RWPE2 (cell line): Measurements from ENCODE around the gene USP32.

Experiments
- ATAC-seq: fragments of 200-7000 bp; cut with Tn5 transposase; 3 replicates; pipeline ENCODE4 v1.9.1; 2021; ENCODE audit warnings: low read depth
- DNase-seq: peaks from one replicate; pipeline ENCODE4 v3.0.0-alpha.2; 2020; ENCODE audit warnings: low spot score
- H3K27ac ChIP-seq: fragments of 450-650 bp; 2 replicates; pipeline ENCODE4 v1.5.1; 2017; ENCODE audit warnings: mild to moderate bottlenecking; ENCODE audit not compliant: poor library complexity, severe bottlenecking
- H3K27me3 ChIP-seq: fragments of 250-450 bp; sonication (Bioruptor Pico); 2 replicates; pipeline ENCODE4 v1.5.1; 2021; ENCODE audit warnings: mild to moderate bottlenecking, moderate library complexity; ENCODE audit not compliant: insufficient read depth, poor library complexity, severe bottlenecking
- H3K36me3 ChIP-seq: fragments of 250-450 bp; sonication (Bioruptor Pico); 2 replicates; pipeline ENCODE4 v1.5.1; 2020; ENCODE audit warnings: low read depth, mild to moderate bottlenecking, moderate library complexity
- H3K4me1 ChIP-seq: fragments of 250-450 bp; sonication (Bioruptor Pico); 2 replicates; pipeline ENCODE4 v1.5.1; 2021; ENCODE audit warnings: mild to moderate bottlenecking, moderate library complexity; ENCODE audit not compliant: insufficient read depth, poor library complexity, severe bottlenecking
- H3K4me3 ChIP-seq: fragments of 250-450 bp; sonication (Bioruptor Pico); 2 replicates; pipeline ENCODE4 v1.5.1; 2021; ENCODE audit warnings: mild to moderate bottlenecking, moderate library complexity; ENCODE audit not compliant: severe bottlenecking
- H3K9me3 ChIP-seq: fragments of 250-450 bp; sonication (Bioruptor Pico); 2 replicates; pipeline ENCODE4 v1.5.1; 2021; ENCODE audit warnings: mild to moderate bottlenecking, moderate library complexity; ENCODE audit not compliant: severe bottlenecking
- CTCF ChIP-seq: fragments of 450-650 bp; IDR thresholded peaks from one replicate; pipeline ENCODE4 v1.5.1; 2017; ENCODE audit warnings: mild to moderate bottlenecking, moderate library complexity; ENCODE audit not compliant: poor library complexity, severe bottlenecking

The USP32 gene

DNA sequence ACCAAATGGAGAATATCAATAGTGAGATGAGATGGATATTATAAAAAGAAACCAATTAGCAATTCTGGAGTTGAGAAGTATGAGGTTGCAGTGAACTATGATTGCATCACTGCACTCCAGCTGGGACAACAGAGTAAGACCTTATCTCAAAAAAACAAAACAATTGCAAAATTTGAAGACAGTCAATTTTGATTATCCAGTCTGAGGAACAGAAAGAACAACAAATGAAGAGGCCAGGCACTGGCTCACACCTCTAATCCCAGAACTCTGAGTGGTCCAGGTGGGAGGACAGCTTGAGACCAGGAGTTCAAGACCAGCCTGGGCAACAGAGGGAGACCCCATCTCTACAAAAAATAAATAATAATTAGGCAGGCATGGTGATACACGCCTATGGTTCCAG, 35.0 kb downstream of the USP32 start:
- H3K9me3 ChIP-seq: no peaks in the 10 kb centered on the region
- ATAC-seq (no peak), DNase-seq (no peak)
- H3K4me1 ChIP-seq: peaks cover 43% of the 10 kb centered on the region
- no peak for TF ChIP-seq CTCF
- no peak overlapping the region for H3K4me3 ChIP-seq
- H3K27me3 ChIP-seq: no peaks in the 10 kb centered on the region
- H3K36me3 ChIP-seq: peaks cover 5% of the 10 kb centered on the region; the same call in 1 of the 2 replicates
- peak overlapping the region; percentile 31 for H3K27ac ChIP-seq

DNA sequence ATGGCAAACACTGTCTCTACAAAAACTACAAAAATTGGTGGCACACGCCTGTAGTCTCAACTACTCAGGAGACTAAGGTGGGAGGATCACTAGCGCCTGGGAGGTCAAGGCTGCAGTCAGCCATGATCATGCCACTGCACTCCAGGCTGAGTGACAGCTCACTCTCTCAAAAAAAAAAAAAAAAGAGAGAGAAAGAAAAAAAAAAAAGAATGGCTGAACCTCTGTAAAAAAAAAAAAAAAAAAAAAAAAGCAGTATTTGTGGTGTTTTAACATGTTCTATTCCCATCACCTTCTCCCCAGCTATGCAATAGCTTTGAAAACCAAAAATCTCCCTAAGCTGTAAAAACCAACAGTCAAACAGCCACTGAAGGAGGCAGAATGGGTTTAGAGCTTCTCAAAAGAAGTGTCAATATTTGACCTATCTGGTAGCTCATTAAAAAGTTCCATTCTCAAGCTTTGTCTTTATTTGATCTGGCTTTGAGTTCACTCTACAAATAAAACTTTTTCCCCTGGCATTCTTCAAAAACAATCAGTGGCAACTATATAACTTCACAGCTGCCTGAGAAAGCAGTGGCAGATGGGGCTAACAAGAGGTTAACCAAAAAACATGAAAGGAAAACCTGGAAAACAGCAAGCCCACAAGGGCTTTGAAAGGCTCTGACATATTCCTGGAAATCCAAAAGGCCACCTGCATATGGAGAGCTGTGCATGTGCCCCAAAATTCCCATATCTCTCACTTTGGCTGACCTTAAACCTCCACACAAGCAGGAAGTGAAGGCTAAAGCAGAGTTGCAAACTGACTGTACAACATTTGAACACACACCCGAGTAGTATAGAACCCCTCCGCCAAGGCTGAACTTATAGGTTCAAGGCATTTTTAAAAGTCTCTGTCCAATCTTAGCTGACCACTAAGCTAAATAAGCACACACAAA, 36.0 kb downstream of the USP32 start:
- no peak for TF ChIP-seq CTCF
- Histone ChIP-seq H3K36me3 (peaks cover 5% of the 10 kb centered on the region; the same call in 1 of the 2 replicates), H3K4me1 (peaks cover 43% of the 10 kb centered on the region), H3K27me3 (no peaks in the 10 kb centered on the region), H3K9me3 (no peaks in the 10 kb centered on the region), H3K27ac (no peak overlapping the region), H3K4me3 (no peak overlapping the region)
- ATAC-seq (no peak), DNase-seq (no peak)

GRCh38 chr17:60354223-60354622, 37.7 kb downstream of the USP32 start:
- no peak for DNase-seq
- TF ChIP-seq CTCF: no peak
- ATAC-seq: peak; percentile 76

GRCh38 chr17:60353773-60354172, 38.2 kb downstream of the USP32 start:
- Histone ChIP-seq H3K9me3 (no peaks in the 10 kb centered on the region), H3K4me1 (peaks cover 43% of the 10 kb centered on the region), H3K27me3 (no peaks in the 10 kb centered on the region), H3K27ac (peak overlapping the region; percentile 36), H3K36me3 (no peaks in the 10 kb centered on the region), H3K4me3 (no peak overlapping the region)
- peak; percentile 8; the same call in 1 of the 3 replicates for ATAC-seq
- no peak for TF ChIP-seq CTCF
- DNase-seq: no peak

More at GRCh38 chr17:60354223-60354622, 37.7 kb downstream of the USP32 start:
- Histone ChIP-seq H3K27me3 (no peaks in the 10 kb centered on the region), H3K4me1 (peaks cover 43% of the 10 kb centered on the region), H3K4me3 (no peak overlapping the region), H3K27ac (peak overlapping the region; percentile 36), H3K36me3 (peaks cover 2% of the 10 kb centered on the region; the same call in 1 of the 2 replicates), H3K9me3 (no peaks in the 10 kb centered on the region)

DNA sequence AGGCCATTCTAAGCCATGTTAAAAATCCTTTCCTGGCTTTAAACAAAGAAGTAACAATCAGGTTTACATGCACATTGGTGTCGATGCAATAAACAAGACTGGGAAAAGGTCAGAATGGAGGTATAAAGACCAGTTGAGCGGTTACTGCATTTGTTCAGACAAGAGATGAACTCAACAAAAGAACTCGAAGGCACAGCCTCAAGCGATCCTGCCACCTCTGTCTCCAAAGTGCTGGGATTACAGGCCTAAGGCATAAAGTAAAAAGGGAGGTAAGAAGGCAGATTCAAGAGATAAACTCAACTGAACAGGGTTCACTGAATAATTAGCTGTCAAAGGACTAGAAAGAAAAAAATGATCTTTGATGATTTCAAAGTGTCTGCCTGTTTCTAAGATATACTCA, 39.4 kb downstream of the USP32 start:
- Histone ChIP-seq H3K27ac (no peak overlapping the region), H3K9me3 (no peaks in the 10 kb centered on the region), H3K27me3 (no peaks in the 10 kb centered on the region), H3K36me3 (no peaks in the 10 kb centered on the region), H3K4me3 (no peak overlapping the region), H3K4me1 (peaks cover 34% of the 10 kb centered on the region)
- DNase-seq (no peak), ATAC-seq (no peak)
- TF ChIP-seq CTCF: no peak
